Prostate gland (tissue), 2 donors: ENCODE measurements around the gene SNX10.

Experiments
- POLR2A ChIP-seq: fragments of 450-650 bp; IDR thresholded peaks from one replicate; pipeline ENCODE4 v1.6.1; 2016; ENCODE audit warnings: antibody characterized with exemption, mild to moderate bottlenecking
- POLR2AphosphoS5 ChIP-seq: sonication (generic); formaldehyde crosslinking; IDR thresholded peaks from one replicate; pipeline ENCODE4 v1.6.1; 2017; ENCODE audit warnings: antibody characterized with exemption
- TF ChIP-seq, protein P1 (sequence below), 4 experiments: fragments of 200-600 bp in 2 of 4; fragments of 450-650 bp in 2 of 4; sonication (generic) in 2 of 4; IDR thresholded peaks; 1 replicate in 3 of 4; 2 replicates in 1 of 4; pipeline ENCODE4 v1.5.1; 2016 to 2019; ENCODE audit warnings: antibody characterized with exemption in 4 of 4, mild to moderate bottlenecking in 2 of 4, moderate library complexity in 2 of 4

- TF ChIP-seq, protein P1, sequence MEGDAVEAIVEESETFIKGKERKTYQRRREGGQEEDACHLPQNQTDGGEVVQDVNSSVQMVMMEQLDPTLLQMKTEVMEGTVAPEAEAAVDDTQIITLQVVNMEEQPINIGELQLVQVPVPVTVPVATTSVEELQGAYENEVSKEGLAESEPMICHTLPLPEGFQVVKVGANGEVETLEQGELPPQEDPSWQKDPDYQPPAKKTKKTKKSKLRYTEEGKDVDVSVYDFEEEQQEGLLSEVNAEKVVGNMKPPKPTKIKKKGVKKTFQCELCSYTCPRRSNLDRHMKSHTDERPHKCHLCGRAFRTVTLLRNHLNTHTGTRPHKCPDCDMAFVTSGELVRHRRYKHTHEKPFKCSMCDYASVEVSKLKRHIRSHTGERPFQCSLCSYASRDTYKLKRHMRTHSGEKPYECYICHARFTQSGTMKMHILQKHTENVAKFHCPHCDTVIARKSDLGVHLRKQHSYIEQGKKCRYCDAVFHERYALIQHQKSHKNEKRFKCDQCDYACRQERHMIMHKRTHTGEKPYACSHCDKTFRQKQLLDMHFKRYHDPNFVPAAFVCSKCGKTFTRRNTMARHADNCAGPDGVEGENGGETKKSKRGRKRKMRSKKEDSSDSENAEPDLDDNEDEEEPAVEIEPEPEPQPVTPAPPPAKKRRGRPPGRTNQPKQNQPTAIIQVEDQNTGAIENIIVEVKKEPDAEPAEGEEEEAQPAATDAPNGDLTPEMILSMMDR (IDR thresholded peaks at IDR 0.05), result no peak
- TF ChIP-seq POLR2AphosphoS5 (no peak), POLR2A (no peak)
Measured at GRCh38 chr7:26295586-26295985, 3.9 kb downstream of the SNX10 start.
